ENCODE results near the gene PHF19.

DNA sequence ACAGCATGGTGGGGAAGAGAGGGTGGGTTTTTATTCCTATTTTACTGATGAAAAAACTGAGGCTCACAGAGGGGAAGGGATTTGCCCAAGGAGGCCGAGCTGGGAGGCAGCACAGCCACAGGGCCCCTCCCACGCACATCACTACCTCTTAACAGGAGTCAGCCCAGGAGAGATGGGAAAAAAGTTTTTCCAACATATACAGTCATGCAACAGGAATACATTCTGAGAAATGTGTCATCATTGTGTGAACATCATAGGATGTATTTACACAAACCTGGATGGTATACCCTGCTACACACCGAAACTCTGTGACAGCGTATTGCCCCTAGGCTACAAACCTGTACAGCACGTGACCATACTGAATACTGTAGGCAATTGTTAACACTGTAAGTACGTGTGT, 38.0 kb upstream of the PHF19 start:
- TF ChIP-seq, protein P1, sequence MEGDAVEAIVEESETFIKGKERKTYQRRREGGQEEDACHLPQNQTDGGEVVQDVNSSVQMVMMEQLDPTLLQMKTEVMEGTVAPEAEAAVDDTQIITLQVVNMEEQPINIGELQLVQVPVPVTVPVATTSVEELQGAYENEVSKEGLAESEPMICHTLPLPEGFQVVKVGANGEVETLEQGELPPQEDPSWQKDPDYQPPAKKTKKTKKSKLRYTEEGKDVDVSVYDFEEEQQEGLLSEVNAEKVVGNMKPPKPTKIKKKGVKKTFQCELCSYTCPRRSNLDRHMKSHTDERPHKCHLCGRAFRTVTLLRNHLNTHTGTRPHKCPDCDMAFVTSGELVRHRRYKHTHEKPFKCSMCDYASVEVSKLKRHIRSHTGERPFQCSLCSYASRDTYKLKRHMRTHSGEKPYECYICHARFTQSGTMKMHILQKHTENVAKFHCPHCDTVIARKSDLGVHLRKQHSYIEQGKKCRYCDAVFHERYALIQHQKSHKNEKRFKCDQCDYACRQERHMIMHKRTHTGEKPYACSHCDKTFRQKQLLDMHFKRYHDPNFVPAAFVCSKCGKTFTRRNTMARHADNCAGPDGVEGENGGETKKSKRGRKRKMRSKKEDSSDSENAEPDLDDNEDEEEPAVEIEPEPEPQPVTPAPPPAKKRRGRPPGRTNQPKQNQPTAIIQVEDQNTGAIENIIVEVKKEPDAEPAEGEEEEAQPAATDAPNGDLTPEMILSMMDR (IDR thresholded peaks at IDR 0.05): no peak
- TF ChIP-seq POLR2A (IDR thresholded peaks at IDR 0.05): no peak

All from lower leg skin (tissue), 3 donors.